ENCODE data around the gene NAA50.

The NAA50 gene

DNA sequence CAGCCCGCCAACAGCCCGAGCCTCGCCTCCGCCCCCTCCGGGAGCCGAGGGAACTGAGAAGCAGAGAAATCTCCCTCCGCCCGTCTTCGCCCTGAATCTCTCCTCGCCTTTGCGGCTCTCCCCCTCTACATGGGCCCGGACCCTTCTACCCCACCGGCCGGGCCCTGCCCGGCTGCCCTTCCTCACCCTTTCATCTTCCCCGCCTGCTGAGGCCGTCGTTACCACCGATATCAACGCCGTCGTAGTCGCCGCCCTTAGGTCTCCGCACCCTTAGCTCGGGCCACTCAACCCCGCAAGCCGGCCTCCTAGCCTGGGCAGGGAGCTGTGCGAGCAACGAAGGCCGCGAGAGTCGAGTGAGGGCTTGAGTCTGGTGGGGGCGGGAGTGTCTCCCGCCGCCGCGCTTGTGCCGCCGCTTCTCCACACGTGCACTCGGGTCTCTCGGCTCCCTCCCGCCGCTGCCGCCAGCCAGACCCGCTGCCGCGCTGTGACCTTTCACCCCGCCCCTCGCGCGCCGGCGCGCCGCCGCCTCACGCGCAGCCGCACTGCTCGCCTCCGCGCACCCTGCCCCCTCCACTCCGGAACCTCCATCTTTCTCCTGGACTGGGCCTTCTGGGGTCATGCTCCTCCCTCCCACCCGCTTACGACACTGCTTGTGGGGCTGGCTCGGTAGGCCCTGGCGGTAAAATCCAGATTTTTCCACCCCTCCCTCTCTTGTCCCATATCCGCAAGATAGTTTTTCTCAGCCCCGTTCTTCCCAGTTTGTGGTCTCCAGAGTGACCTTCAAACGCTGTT is at the start of gene NAA50:
TSS of gene NAA50 (minus strand) at position 494 of the 792 bp plus-strand sequence. CDS start at position 194, 300 bp downstream.
- TF ChIP-seq, protein P1, sequence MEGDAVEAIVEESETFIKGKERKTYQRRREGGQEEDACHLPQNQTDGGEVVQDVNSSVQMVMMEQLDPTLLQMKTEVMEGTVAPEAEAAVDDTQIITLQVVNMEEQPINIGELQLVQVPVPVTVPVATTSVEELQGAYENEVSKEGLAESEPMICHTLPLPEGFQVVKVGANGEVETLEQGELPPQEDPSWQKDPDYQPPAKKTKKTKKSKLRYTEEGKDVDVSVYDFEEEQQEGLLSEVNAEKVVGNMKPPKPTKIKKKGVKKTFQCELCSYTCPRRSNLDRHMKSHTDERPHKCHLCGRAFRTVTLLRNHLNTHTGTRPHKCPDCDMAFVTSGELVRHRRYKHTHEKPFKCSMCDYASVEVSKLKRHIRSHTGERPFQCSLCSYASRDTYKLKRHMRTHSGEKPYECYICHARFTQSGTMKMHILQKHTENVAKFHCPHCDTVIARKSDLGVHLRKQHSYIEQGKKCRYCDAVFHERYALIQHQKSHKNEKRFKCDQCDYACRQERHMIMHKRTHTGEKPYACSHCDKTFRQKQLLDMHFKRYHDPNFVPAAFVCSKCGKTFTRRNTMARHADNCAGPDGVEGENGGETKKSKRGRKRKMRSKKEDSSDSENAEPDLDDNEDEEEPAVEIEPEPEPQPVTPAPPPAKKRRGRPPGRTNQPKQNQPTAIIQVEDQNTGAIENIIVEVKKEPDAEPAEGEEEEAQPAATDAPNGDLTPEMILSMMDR (IDR thresholded peaks at IDR 0.05; ENCODE audit: low read depth, low read length): peak; percentile 48
- H3K4me3 ChIP-seq (replicated peaks in 1 of 2; ENCODE audit: low read depth in 2 of 2, low read length in 2 of 2): peak within 1 kb of the TSS; percentile 80 to 97
- peak; percentile 96 to 98 for DNase-seq (ENCODE audit: low read depth in 2 of 2)

- TF ChIP-seq, protein P1 (IDR thresholded peaks at IDR 0.05; ENCODE audit: low read depth, low read length): no peak
These were observed 49.6 kb upstream of the NAA50 start for GRCh38 chr3:113795693-113796092.

DNA sequence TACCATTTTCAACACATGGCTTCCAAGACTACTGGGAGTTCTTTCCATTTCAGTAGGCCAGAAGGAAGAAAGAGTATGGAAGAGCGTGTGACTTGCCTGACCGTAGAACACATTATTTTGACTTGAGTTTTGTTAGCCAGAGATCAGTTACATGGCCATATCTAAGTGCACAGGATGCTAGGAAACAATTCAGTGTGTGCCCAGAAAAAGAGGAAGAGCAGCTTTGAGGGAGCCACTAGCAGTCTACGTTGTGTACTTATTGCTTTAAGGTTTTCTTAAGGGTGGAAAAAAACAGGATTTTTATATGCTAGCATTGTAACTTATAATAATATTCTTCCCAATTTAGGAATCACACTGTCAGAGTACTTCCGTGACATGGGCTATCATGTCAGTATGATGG is 48.5 kb upstream of the NAA50 start:
- no peak for DNase-seq (ENCODE audit: low read depth in 2 of 2)
- no peak overlapping the region for H3K4me3 ChIP-seq (replicated peaks in 1 of 2; ENCODE audit: low read depth in 2 of 2, low read length in 2 of 2)
- TF ChIP-seq, protein P1 (IDR thresholded peaks at IDR 0.05; ENCODE audit: low read depth, low read length): no peak

More at GRCh38 chr3:113795693-113796092, 49.6 kb upstream of the NAA50 start:
- H3K4me3 ChIP-seq (replicated peaks in 1 of 2; ENCODE audit: low read depth in 2 of 2, low read length in 2 of 2): no peak overlapping the region
- no peak for DNase-seq (ENCODE audit: low read depth in 2 of 2)

GRCh38 chr3:113791381-113791780 is 45.3 kb upstream of the NAA50 start:
- DNase-seq (ENCODE audit: low read depth in 2 of 2): peak in 1 of 2 donors; percentile 30
- TF ChIP-seq, protein P1 (IDR thresholded peaks at IDR 0.05; ENCODE audit: low read depth, low read length): no peak
- no peak overlapping the region for H3K4me3 ChIP-seq (replicated peaks in 1 of 2; ENCODE audit: low read depth in 2 of 2, low read length in 2 of 2)

GRCh38 chr3:113783980-113784379 is 37.9 kb upstream of the NAA50 start:
- TF ChIP-seq, protein P1 (IDR thresholded peaks at IDR 0.05; ENCODE audit: low read depth, low read length): no peak
- H3K4me3 ChIP-seq (replicated peaks in 1 of 2; ENCODE audit: low read depth in 2 of 2, low read length in 2 of 2): no peak overlapping the region
- peak; percentile 59 to 64 for DNase-seq (ENCODE audit: low read depth in 2 of 2)

- H3K4me3 ChIP-seq (replicated peaks in 1 of 2; ENCODE audit: low read depth in 2 of 2, low read length in 2 of 2): no peak overlapping the region
- peak; percentile 96 to 97 for DNase-seq (ENCODE audit: low read depth in 2 of 2)
- TF ChIP-seq, protein P1 (IDR thresholded peaks at IDR 0.05; ENCODE audit: low read depth, low read length): no peak
These were observed 37.4 kb upstream of the NAA50 start for GRCh38 chr3:113783463-113783862.
